Nephron (organoid): ENCODE measurements around the gene STX7.

Experiments used
- H3K27ac Mint-ChIP-seq, 3 experiments: 2 replicates each; pipeline ENCODE4 v1.8.0; 2020; ENCODE audit warnings: mixed read lengths in 3 of 3, mild to moderate bottlenecking in 2 of 3, moderate library complexity in 1 of 3
- H3K27me3 Mint-ChIP-seq: 2 replicates; pipeline ENCODE4 v1.8.0; 2021; ENCODE audit warnings: low read depth, mild to moderate bottlenecking, moderate library complexity, mixed read lengths
- H3K36me3 Mint-ChIP-seq: 2 replicates; pipeline ENCODE4 v1.8.0; 2020; ENCODE audit warnings: low read depth, mixed read lengths
- H3K4me1 Mint-ChIP-seq: 2 replicates; pipeline ENCODE4 v1.8.0; 2020; ENCODE audit warnings: mixed read lengths
- H3K4me3 Mint-ChIP-seq, 3 experiments: 2 replicates each; pipeline ENCODE4 v1.8.0; 2020; ENCODE audit warnings: mild to moderate bottlenecking in 3 of 3, mixed read lengths in 3 of 3, moderate library complexity in 2 of 3
- H3K9me3 Mint-ChIP-seq: 2 replicates; pipeline ENCODE4 v1.8.0; 2020; ENCODE audit warnings: mixed read lengths
- CTCF ChIP-seq, 3 experiments: fragments of 200-600 bp; sonication (generic); IDR thresholded peaks; one replicate each; pipeline ENCODE4 v1.5.0; 2021; ENCODE audit warnings: antibody characterized with exemption in 3 of 3; ENCODE audit not compliant: unreplicated experiment in 3 of 3

The STX7 gene

GRCh38 chr6:132478674-132479073, 34.2 kb downstream of the STX7 start:
- Mint-ChIP-seq H3K27ac (peak overlapping the region in 2 of 3 experiments; percentile 27 to 64), H3K27me3 (no peaks in the 10 kb centered on the region), H3K4me3 (no peak overlapping the region), H3K9me3 (no peaks in the 10 kb centered on the region), H3K36me3 (peaks cover 8% of the 10 kb centered on the region), H3K4me1 (peaks cover 56% of the 10 kb centered on the region)
- TF ChIP-seq CTCF (IDR thresholded peaks at IDR 0.05; ENCODE audit: unreplicated experiment in 3 of 3) = no peak

DNA sequence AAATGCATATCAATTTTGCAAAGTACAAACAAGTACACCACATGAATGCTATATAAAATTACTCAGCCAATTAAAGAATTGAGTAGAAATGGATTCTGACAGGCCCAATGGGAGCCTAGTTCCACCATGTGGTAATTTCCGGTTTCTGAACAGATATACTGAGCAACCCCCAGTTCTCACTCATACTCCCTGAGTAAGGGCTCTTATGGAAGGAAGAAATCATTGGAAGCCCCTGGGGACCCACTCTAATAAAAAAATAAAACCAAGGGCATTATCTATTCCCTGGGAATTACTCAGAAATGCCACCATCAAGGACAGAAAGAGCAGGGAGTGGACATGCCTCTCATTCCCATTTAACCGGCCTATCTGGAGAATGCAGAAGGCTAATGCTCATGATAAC, 34.6 kb downstream of the STX7 start:
- no peaks in the 10 kb centered on the region for H3K9me3 Mint-ChIP-seq
- H3K4me1 Mint-ChIP-seq = peaks cover 53% of the 10 kb centered on the region
- TF ChIP-seq CTCF (IDR thresholded peaks at IDR 0.05; ENCODE audit: unreplicated experiment in 3 of 3) = no peak
- H3K27me3 Mint-ChIP-seq = no peaks in the 10 kb centered on the region
- H3K36me3 Mint-ChIP-seq = peaks cover 8% of the 10 kb centered on the region
- no peak overlapping the region for H3K27ac Mint-ChIP-seq
- H3K4me3 Mint-ChIP-seq = no peak overlapping the region

DNA sequence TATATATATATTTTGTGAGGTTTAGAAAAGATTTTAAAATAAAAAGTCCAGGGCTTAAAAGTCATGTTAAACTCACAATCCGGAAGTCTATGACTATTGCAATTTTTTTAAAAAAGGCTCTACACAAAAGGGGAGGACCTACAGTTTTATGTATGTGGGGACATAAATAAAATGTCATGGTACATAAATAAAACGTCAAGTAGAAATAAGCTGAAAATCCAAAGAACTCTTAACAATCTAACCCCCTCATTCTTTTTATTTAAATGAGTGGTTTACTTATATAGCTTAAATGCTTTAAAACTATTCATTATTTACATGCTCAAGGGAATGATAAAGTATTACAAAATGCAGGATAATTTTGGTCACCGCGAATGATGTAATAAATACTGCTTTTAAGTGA, 36.2 kb downstream of the STX7 start:
- Mint-ChIP-seq H3K36me3 (peaks cover 8% of the 10 kb centered on the region), H3K27me3 (no peaks in the 10 kb centered on the region), H3K4me3 (no peak overlapping the region), H3K9me3 (no peaks in the 10 kb centered on the region), H3K4me1 (peaks cover 44% of the 10 kb centered on the region), H3K27ac (peak overlapping the region in 2 of 3 experiments; percentile 83 to 86)
- TF ChIP-seq CTCF (IDR thresholded peaks at IDR 0.05; ENCODE audit: unreplicated experiment in 3 of 3) = no peak

DNA sequence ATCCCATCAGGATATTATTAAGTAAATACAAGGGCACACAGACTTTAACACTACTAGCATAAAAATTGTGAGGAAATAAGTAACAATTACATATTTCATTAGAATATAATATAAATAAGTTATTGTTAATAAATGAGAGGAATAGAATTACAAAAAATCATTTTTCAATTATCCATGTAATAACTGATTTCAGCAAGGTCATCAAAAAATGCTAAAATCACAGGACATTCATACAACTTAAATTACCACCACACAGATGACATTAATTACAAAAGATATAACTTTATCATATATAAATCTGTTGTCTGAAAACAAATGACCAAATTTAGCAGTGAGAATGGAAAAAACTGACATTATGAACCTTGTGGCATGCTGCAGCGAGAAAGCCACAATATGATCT, 37.0 kb downstream of the STX7 start:
- no peaks in the 10 kb centered on the region for H3K27me3 Mint-ChIP-seq
- H3K4me3 Mint-ChIP-seq = no peak overlapping the region
- TF ChIP-seq CTCF (IDR thresholded peaks at IDR 0.05; ENCODE audit: unreplicated experiment in 3 of 3) = no peak
- H3K27ac Mint-ChIP-seq = peak overlapping the region; percentile 74 to 86 (median 83)
- peaks cover 14% of the 10 kb centered on the region for H3K36me3 Mint-ChIP-seq
- peaks cover 37% of the 10 kb centered on the region for H3K4me1 Mint-ChIP-seq
- H3K9me3 Mint-ChIP-seq = no peaks in the 10 kb centered on the region

DNA sequence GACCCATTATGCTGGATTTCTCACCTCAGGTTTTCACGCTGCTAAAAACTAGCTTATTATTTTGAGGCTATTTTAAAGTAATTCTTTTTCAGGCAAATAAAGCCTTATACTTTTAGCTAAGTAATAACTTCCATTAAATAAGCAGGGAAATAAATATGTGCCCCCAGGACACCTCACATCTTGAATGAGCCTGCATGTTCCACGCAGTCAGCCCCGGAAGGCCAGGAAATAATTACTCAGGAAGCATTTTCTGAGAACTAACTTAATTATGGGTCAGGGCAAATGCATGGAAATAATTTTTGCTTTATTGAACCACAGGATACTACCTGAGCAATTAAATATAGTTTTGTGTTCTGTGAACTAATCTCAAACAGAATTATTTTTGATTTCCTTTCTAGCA, 41.1 kb downstream of the STX7 start:
- TF ChIP-seq CTCF (IDR thresholded peaks at IDR 0.05; ENCODE audit: unreplicated experiment in 3 of 3) = no peak
- peak overlapping the region in 1 of 3 experiments; percentile 57 for H3K27ac Mint-ChIP-seq
- H3K4me3 Mint-ChIP-seq = no peak overlapping the region
- peaks cover 12% of the 10 kb centered on the region for H3K36me3 Mint-ChIP-seq
- H3K4me1 Mint-ChIP-seq = peaks cover 15% of the 10 kb centered on the region
- H3K9me3 Mint-ChIP-seq = no peaks in the 10 kb centered on the region
- no peaks in the 10 kb centered on the region for H3K27me3 Mint-ChIP-seq

- Mint-ChIP-seq H3K27me3 (no peaks in the 10 kb centered on the region), H3K4me3 (no peak overlapping the region), H3K9me3 (no peaks in the 10 kb centered on the region), H3K27ac (no peak overlapping the region), H3K36me3 (peaks cover 32% of the 10 kb centered on the region), H3K4me1 (peaks cover 2% of the 10 kb centered on the region)
- TF ChIP-seq CTCF (IDR thresholded peaks at IDR 0.05; ENCODE audit: unreplicated experiment in 3 of 3) = no peak
Observed at GRCh38 chr6:132466952-132467351, 46.0 kb downstream of the STX7 start.
